Amniotic stem cell (primary cell): Measurements from ENCODE around the gene CIROP.

ENCODE experiments used
- DNase-seq: peaks from one replicate; lab custom pipeline; 2025; lab: John Stamatoyannopoulos, UW

CIROP gene

DNA sequence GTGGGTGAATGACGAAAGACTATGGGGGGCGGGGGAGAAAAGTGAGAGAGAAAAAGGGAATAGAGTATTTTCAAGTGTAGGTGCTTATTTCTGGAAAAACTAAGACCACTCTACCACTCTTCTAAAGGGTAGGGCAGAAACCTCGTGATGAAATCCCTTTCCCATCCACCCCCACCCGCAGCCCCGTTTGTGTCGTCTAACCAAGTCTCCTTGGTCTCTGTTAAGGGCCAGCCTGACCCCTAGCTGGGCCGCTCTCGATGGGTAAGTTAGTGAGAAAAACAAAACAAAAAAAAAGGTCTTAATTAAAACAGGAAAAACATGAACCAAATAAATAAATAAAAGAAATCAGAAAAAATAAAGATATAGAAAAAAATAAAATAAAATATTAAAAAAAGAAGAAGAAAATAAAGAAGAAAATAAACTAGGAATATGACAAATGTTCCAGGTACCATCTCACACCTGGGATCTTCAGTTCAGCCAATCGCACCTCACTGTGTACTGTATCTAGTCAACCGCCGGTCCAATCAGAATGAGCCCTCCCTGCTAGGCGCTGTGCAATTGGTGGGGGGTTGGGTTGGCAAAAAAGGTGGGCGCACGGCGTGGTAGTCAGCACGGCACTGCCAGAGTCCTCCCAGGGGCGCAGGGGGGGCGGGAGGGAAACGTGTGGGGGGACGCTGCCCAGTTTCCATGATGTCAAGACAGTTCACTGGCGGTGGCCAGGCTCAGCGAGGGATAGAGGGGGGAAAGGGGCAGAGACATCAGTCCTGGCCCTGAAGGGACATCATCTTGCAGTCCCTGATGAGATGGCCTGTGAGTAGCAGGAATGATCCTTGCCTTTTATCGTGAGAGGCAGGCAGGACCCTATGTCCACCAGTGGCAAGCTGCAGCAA is 37.7 kb downstream of the CIROP start:
- DNase-seq: no peak

DNA sequence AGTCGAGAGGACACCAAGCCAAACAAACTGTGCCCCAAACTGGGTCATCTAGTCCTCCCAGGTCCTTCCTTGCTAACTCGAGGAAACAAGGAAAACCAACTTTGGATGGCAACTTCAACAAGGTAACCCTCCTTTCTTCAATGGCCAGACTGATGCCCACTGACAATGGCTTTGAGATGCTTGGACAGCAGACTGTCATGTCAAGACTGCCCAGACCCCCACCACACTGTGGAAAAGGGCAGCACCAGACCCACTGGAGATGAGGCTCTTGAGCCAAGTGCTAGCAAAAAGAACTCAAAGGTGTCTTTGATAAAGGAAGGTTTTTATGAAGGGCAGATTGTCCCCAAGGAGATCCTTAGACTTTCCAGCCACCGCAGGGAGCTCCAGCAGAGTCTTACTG is 38.4 kb downstream of the CIROP start:
- DNase-seq: no peak

GRCh38 chr14:23063601-23064000 is 41.2 kb downstream of the CIROP start:
- no peak for DNase-seq

- DNase-seq: no peak
Measured at GRCh38 chr14:23062002-23062401, 42.8 kb downstream of the CIROP start.

GRCh38 chr14:23060536-23061260 is 44.1 kb downstream of the CIROP start:
- no peak for DNase-seq

DNA sequence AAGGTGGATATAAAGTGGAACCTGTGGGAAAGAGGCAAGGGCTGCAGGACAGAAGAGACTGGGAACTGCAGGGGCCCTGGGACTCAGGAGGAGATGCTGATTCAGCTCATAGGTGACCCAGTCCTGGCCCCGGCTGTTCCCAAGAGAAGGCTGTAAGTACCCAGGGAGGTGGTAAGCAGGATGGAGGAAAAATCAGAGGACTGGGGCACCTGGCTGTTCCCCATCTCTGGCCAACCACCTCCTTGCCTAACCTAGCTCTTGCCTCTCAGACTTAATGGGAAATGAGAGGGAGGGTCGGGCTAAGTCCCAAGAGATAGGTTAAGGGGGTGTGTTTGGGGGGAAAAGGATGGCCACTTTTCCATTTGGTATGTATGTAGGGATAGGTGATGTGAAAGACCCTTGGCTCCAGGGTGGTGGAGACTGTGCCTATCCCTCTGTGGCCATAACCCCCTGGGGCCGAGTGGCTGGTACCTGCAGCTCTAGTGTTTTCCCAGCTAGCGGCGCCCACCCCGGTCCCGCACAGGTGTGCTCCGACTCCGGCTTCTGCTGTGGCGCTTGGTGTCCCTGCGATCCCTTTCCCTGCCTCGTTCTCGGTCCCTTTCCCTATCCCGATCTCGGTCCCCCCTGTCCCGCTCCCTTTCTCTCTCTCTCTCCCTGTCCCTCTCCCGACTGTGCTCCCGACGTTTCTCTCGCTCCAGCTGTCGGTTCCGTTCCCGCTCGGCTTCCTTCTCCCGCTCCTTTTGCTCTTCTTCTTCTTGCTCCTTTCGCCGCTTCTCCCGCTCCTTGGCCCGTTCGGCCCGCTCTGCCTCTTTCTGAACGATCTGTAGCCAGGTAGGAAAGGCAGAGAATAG is 45.9 kb downstream of the CIROP start:
- no peak for DNase-seq

GRCh38 chr14:23057757-23058653 is 46.8 kb downstream of the CIROP start:
- DNase-seq: no peak

DNA sequence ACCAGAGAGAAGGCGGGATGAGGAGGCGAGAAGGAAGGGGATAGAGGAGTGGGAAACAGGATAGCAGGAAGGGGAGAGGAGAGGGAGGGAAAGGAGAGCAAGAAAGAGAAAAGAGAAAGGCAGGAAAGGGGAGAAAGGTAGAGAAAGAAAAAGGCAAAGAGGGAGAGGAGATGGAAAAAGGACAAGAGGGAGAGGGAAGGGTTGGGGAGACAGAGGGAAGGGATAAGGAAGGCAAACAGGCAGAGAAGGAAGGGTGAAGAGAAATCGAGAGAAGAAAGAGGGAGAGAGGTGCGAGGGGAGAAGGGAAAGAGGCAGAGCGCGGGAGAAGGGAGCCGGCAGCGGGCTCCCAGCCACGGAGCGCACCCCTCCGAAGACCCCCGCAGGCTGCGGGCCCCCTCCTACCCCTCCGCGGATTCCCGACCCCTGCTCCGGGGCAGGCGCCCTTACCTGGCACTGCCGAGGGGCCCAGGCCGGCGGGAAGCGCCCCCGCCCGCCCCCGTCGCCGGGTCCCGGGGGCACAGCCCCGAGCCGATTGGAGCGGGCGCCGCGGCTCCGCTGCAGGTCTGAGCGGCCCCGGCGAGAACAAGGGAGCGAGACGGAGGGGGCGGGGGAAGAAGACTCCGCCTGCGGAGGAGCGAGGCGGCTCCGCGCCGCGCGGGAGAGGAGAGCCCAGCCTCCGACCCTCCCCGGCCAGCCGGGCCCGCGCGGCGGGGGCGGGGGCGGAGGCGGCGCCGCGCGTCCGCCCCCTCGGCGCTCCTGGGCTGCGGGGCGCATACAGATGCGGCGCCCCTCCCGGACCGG is 47.6 kb downstream of the CIROP start, which contains the start of gene CDH24:
Gene CDH24, minus strand, starts transcription at position 565 of the 801 bp plus-strand sequence. CDS start 1,787 bp downstream, outside the sequence.
- DNase-seq: no peak

GRCh38 chr14:23056145-23056955 is 48.4 kb downstream of the CIROP start:
- DNase-seq: no peak

DNA sequence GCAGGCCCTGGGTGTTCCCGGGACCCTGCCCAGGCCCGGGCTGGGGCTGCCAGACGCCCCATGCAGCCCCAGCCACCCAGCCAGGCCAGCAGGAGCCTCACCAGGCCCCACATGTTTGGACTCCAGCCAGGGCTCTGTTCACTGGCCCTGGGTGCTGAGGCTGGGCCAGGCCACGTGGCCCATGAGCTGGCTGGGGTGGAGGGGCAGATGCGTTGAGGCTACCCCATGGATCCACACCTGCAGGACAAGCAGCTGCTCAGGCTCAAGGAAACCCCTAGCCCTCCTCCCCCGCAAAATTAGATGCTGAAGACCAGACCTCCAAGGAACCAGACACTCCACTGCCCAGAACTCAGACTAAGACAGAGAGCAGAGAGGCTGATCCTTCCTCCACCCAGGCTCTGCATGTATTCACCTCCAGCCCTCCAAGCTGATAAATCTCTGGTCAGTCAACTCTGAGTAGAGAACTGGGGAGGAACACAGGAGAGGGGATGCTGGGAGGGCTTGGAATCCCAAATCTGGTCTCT is 49.1 kb downstream of the CIROP start:
- DNase-seq: no peak

GRCh38 chr14:23055147-23055550 is 49.6 kb downstream of the CIROP start:
- no peak for DNase-seq

DNA sequence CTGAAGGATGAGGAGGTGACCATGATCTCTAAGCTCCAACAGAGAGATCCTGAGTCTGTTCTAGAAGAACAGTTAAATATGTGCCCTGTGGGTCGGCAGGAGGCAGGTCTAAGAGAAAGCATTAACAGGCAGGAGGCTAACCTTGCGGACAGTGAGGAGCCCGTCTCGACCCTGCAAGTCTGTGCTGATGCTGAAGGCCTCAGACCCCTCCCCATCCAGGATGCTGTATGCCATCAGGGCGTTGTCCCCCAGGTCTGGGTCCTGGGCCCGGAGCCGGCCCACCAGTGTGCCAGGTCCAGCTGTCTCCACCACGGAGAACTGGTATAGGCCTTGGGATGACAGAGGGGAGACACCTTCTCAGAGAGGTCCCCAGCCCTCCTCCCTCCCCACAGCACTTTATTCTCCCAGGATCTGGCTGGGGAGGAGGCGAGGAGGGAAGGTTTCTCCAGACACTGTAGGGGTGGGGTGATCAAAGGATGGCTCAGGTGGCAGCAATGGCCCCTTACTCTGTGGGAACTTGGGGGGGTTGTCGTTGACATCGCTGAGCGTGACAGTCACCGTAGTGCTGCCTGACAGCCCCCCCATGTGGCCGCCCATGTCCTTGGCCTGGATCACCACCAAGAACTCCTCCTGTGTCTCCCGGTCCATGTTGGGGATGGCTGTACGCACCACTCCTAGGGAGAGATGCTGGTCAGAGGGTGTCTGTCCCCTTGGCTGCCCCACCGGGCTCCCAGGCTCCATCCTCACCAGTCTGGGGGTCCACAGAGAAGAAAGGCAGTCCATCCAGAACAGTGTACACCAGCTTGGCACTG is 50.6 kb downstream of the CIROP start:
- no peak for DNase-seq

- DNase-seq: no peak
Measured at GRCh38 chr14:23053426-23053825, 51.4 kb downstream of the CIROP start.

DNA sequence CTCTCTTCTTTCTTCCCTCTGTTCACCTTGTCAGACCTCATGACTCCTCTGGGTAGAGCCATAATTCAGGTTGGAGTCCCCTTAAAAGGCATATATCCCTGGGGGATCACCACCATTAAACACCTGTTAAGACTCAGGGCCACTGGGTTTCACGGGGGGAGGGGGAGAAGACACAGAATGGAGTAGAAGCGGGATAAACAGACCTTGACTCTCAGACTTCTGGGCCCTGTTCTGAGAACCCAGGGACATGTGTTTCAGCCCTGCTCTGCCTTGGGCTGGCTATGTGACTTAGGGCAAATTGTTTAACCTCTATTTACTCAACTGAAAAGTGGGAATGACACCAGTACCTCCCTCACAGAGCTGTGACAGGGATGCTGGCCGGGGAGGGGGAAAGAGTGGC is 52.1 kb downstream of the CIROP start:
- no peak for DNase-seq

DNA sequence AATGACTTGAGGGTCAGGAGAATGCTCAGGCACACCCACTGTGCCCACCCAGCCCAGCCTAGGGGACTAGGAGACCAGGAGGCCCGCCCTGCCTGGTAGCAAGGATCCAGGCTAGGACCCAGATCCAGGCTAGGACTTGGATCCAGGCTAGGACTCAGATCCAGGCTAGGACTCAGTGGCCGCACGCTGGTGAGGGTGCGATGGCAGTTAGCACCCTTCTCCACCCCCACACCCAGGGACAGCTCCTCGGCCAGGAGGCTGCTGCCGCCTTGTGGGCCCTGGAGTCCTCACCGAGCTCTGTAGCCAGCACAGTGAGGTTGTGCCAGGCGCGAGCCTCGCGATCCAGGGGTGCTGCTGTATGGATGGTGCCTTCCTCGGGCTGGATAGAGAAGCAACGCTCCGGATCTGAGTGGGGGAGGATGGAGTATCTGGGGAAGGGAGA is 52.6 kb downstream of the CIROP start:
- DNase-seq: no peak

GRCh38 chr14:23051141-23052057 is 53.4 kb downstream of the CIROP start:
- no peak for DNase-seq
